HFF-Myc (cell line): ENCODE measurements around the gene TXNRD2.

Experiments used
- DNase-seq: peaks from one replicate; pipeline ENCODE4 v3.0.0-alpha.2; 2011; ENCODE audit warnings: low read depth; ENCODE audit errors: extremely low read depth
- H3K4me3 ChIP-seq: replicated peaks from 2 replicates; pipeline ENCODE4 v1.5.1; 2011; ENCODE audit warnings: low read depth, mild to moderate bottlenecking, control low read depth, low read length
- TF ChIP-seq, protein P1 (sequence below): IDR thresholded peaks from 2 replicates; pipeline ENCODE4 v1.5.1; 2012; ENCODE audit warnings: mild to moderate bottlenecking, low read depth, low read length, control low read depth; ENCODE audit errors: missing control alignments

TXNRD2 gene

DNA sequence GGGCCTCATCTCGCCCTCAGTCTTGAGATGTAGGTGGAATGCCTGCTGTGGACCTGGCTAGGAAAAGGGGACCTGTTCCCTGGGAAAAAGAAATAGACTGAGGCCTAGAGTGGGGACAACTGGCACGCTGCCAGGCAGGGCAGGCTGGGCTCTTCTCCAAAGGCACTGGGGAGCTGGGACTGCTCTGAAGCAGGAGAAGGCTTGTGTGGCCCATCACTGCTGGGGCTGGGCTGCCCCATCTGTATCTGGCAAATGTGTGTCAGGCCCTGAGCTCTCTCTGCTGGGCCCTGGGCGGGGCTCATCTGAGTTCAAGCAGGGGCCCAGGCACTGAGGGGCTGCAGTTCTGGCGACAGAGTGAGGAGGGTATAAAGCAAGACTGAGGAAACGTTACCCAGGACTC, 42.1 kb upstream of the TXNRD2 start:
- DNase-seq = no peak
- TF ChIP-seq, protein P1, sequence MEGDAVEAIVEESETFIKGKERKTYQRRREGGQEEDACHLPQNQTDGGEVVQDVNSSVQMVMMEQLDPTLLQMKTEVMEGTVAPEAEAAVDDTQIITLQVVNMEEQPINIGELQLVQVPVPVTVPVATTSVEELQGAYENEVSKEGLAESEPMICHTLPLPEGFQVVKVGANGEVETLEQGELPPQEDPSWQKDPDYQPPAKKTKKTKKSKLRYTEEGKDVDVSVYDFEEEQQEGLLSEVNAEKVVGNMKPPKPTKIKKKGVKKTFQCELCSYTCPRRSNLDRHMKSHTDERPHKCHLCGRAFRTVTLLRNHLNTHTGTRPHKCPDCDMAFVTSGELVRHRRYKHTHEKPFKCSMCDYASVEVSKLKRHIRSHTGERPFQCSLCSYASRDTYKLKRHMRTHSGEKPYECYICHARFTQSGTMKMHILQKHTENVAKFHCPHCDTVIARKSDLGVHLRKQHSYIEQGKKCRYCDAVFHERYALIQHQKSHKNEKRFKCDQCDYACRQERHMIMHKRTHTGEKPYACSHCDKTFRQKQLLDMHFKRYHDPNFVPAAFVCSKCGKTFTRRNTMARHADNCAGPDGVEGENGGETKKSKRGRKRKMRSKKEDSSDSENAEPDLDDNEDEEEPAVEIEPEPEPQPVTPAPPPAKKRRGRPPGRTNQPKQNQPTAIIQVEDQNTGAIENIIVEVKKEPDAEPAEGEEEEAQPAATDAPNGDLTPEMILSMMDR = no peak
- no peak overlapping the region for H3K4me3 ChIP-seq

DNA sequence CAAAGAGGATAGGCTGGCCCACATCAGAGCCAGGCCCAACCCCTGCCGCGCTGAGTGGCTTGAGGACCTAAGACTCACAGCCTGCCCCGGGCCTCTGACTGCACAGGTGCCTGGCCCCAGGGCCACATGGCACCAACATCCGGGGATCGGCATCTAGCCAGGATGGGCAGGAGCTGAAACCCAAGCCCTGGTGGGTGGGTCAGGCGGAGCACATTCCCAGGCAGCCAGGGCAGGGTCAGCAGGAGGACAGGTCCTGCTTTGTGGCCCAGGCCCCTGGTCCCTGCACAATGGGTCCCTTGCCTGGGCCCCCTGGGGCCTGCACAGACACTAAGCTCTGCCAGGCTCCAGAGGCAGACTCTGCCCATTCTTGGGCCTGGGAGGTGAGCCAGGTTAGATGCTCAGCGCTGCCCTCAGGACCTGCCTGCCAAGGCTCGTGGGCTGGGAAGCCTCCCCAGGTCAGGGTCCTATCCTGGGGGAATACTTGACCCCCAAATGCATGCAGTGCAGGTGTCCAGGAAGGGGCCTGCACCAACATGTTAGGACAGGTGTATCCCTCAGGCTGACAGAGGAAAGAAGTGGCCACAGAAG, 41.5 kb upstream of the TXNRD2 start:
- TF ChIP-seq, protein P1 = no peak
- DNase-seq = no peak
- no peak overlapping the region for H3K4me3 ChIP-seq

GRCh38 chr22:19981961-19982920, 40.6 kb upstream of the TXNRD2 start:
- no peak overlapping the region for H3K4me3 ChIP-seq
- TF ChIP-seq, protein P1 = no peak
- no peak for DNase-seq

GRCh38 chr22:19981171-19981960, 39.7 kb upstream of the TXNRD2 start:
- H3K4me3 ChIP-seq = no peak overlapping the region
- TF ChIP-seq, protein P1 = no peak
- DNase-seq = no peak

- DNase-seq = no peak
- TF ChIP-seq, protein P1 = no peak
- H3K4me3 ChIP-seq = no peak overlapping the region
Observed at GRCh38 chr22:19980766-19981165, 39.1 kb upstream of the TXNRD2 start.

- TF ChIP-seq, protein P1 = no peak
- DNase-seq = no peak
- H3K4me3 ChIP-seq = no peak overlapping the region
Observed at GRCh38 chr22:19979712-19980493, 38.3 kb upstream of the TXNRD2 start.
